GM18498 (cell line): ENCODE data around the gene TLE6.
"Not testable (repeated sequence)": the region's sequence is repeated elsewhere in the genome, so short reads cannot be mapped to it uniquely, and the experiment has no call there.

ENCODE experiments used
- ATAC-seq: cut with Tn5 transposase; IDR thresholded peaks from one replicate; pipeline ENCODE4 v1.9.1; 2021; ENCODE audit warnings: mild to moderate bottlenecking, moderate library complexity; ENCODE audit not compliant: unreplicated experiment

TLE6 gene

GRCh38 chr19:3001235-3001800 is 24.0 kb downstream of the TLE6 start:
- no peak for ATAC-seq

- no peak for ATAC-seq
Observed at GRCh38 chr19:3003046-3003445, 25.7 kb downstream of the TLE6 start.

GRCh38 chr19:3004522-3004921 is 27.2 kb downstream of the TLE6 start:
- no peak for ATAC-seq

GRCh38 chr19:3005345-3005744 is 28.0 kb downstream of the TLE6 start:
- no peak for ATAC-seq

- no peak for ATAC-seq
Observed at GRCh38 chr19:3006075-3006767, 28.9 kb downstream of the TLE6 start.

GRCh38 chr19:3007975-3008374 is 30.6 kb downstream of the TLE6 start:
- ATAC-seq: no peak

GRCh38 chr19:3008994-3009393 is 31.6 kb downstream of the TLE6 start:
- ATAC-seq: no peak

- no peak for ATAC-seq
Observed at GRCh38 chr19:3010871-3011270, 33.5 kb downstream of the TLE6 start.

GRCh38 chr19:3012059-3012458 is 34.7 kb downstream of the TLE6 start:
- ATAC-seq: not testable (repeated sequence)

- no peak for ATAC-seq
Observed at GRCh38 chr19:3012621-3013262, 35.4 kb downstream of the TLE6 start.

GRCh38 chr19:3013263-3013725 is 35.9 kb downstream of the TLE6 start:
- ATAC-seq: no peak

GRCh38 chr19:3014135-3014534 is 36.8 kb downstream of the TLE6 start:
- ATAC-seq: no peak

- no peak for ATAC-seq
Observed at GRCh38 chr19:3015126-3016057, 38.0 kb downstream of the TLE6 start.

- ATAC-seq: no peak
Observed at GRCh38 chr19:3017923-3018322, 40.6 kb downstream of the TLE6 start.

GRCh38 chr19:3019211-3019854 is 42.0 kb downstream of the TLE6 start:
- ATAC-seq: no peak

GRCh38 chr19:3020321-3020960 is 43.1 kb downstream of the TLE6 start:
- ATAC-seq: no peak

GRCh38 chr19:3024509-3024869 is 47.1 kb downstream of the TLE6 start:
- no peak for ATAC-seq

GRCh38 chr19:3024870-3025548 is 47.6 kb downstream of the TLE6 start:
- no peak for ATAC-seq

- no peak for ATAC-seq
Observed at GRCh38 chr19:3025549-3025886, 48.2 kb downstream of the TLE6 start.

- ATAC-seq: no peak
Observed at GRCh38 chr19:3026768-3027167, 49.4 kb downstream of the TLE6 start.
